MCF 10A (cell line): ENCODE data around the gene NPR3. TPM values are rescaled to one million over a fixed set of nuclear protein-coding genes. Genes with fewer than 3 reads are reported as not detected.

Source experiments
- BruUV-seq: library from RNA; stranded (reverse); fragments of 400-500 nt; replicated peaks from 2 replicates; lab custom pipeline; 2021; lab: Mats Ljungman, UMichigan
- CTCF ChIA-PET: fragments of 300-600 bp; sonication (Branson Sonifier 250); formaldehyde crosslinking; extraction: SDS; loops from one replicate; lab custom pipeline; 2021; ENCODE audit warnings: antibody characterized with exemption, inconsistent platforms; lab: Yijun Ruan, JAX
- POLR2A ChIA-PET: fragments of 300-600, 350-650 bp; sonication (Branson Sonifier 250); formaldehyde crosslinking; extraction: SDS; loops from one replicate; lab custom pipeline; 2020; ENCODE audit warnings: antibody characterized with exemption, inconsistent platforms; lab: Yijun Ruan, JAX
- DNase-seq: peaks from one replicate; pipeline ENCODE4 v3.0.0-alpha.2; 2018; ENCODE audit not compliant: unreplicated experiment
- H3K27ac Mint-ChIP-seq: one replicate; pipeline ENCODE4 v1.8.0; 2022; ENCODE audit warnings: mild to moderate bottlenecking, low read depth, mixed read lengths; ENCODE audit not compliant: unreplicated experiment
- H3K27me3 Mint-ChIP-seq: one replicate; pipeline ENCODE4 v1.8.0; 2022; ENCODE audit warnings: mixed read lengths; ENCODE audit not compliant: insufficient read depth, unreplicated experiment
- H3K36me3 Mint-ChIP-seq: one replicate; pipeline ENCODE4 v1.8.0; 2022; ENCODE audit warnings: mild to moderate bottlenecking, moderate library complexity, mixed read lengths; ENCODE audit not compliant: insufficient read depth, unreplicated experiment
- H3K4me1 Mint-ChIP-seq: one replicate; pipeline ENCODE4 v1.8.0; 2022; ENCODE audit warnings: mixed read lengths; ENCODE audit not compliant: insufficient read depth, unreplicated experiment
- H3K4me3 Mint-ChIP-seq: one replicate; pipeline ENCODE4 v1.8.0; 2022; ENCODE audit warnings: mild to moderate bottlenecking, moderate library complexity, mixed read lengths; ENCODE audit not compliant: unreplicated experiment
- H3K9me3 Mint-ChIP-seq: one replicate; pipeline ENCODE4 v1.8.0; 2022; ENCODE audit warnings: mixed read lengths; ENCODE audit not compliant: unreplicated experiment
- CTCF ChIP-seq: fragments of 200-600 bp; IDR thresholded peaks from one replicate; pipeline ENCODE4 v1.8.0; 2022; ENCODE audit warnings: antibody characterized with exemption, mild to moderate bottlenecking; ENCODE audit not compliant: unreplicated experiment
- intact Hi-C: fragments of 100-400 bp; cut with micrococcal nuclease; formaldehyde crosslinking; loops from 2 replicates; pipeline ENCODE4 v1.14.1; 2022
- total RNA-seq: library from RNA; stranded (reverse); gene quantifications from 2 replicates; pipeline ENCODE4 v1.2.3, GENCODE V29; 2022

The NPR3 gene
- total RNA-seq, 1 experiment from 2014 or later = 0.84 TPM

GRCh38 chr5:32814141-32814540 lies 103.0 kb downstream of the NPR3 start:
- POLR2A ChIA-PET = interaction anchor here (0.6 to 1.1 kb wide), 4 partner anchors 23 to 47 kb away, joined by 3 to 5 read pairs (median 4); no protein-coding TSS in a partner anchor
- CTCF ChIA-PET = interaction anchor here (0.9 kb wide), 1 partner anchor 135 kb away, joined by 3 read pairs; no protein-coding TSS in a partner anchor
- intact Hi-C loops = loop anchor here (1.0 kb wide), 1 partner anchor 8 kb away; no protein-coding TSS in a partner anchor
- Mint-ChIP-seq H3K4me3 (no peak overlapping the region), H3K27me3 (no peaks in the 10 kb centered on the region), H3K4me1 (peaks cover 21% of the 10 kb centered on the region), H3K9me3 (peaks cover 13% of the 10 kb centered on the region), H3K36me3 (no peaks in the 10 kb centered on the region), H3K27ac (no peak overlapping the region)
- TF ChIP-seq CTCF = no peak
- DNase-seq = no peak
- no TSS peak for BruUV-seq

- no peak overlapping the region for H3K27ac Mint-ChIP-seq
- BruUV-seq = no TSS peak
- no peaks in the 10 kb centered on the region for H3K27me3 Mint-ChIP-seq
- peaks cover 21% of the 10 kb centered on the region for H3K4me1 Mint-ChIP-seq
- H3K4me3 Mint-ChIP-seq = no peak overlapping the region
- intact Hi-C loops = loop anchor here (1.0 kb wide), 1 partner anchor 8 kb away; no protein-coding TSS in a partner anchor
- CTCF ChIA-PET = interaction anchor here (0.7 to 0.9 kb wide), 2 partner anchors 135 to 181 kb away, joined by 3 read pairs; no protein-coding TSS in a partner anchor
- peaks cover 13% of the 10 kb centered on the region for H3K9me3 Mint-ChIP-seq
- POLR2A ChIA-PET = interaction anchor here (0.6 to 1.1 kb wide), 4 partner anchors 22 to 48 kb away, joined by 3 to 5 read pairs (median 4); no protein-coding TSS in a partner anchor
- no peak for TF ChIP-seq CTCF
- DNase-seq = peak; percentile 66
- H3K36me3 Mint-ChIP-seq = no peaks in the 10 kb centered on the region
Observed at GRCh38 chr5:32814620-32815019, 103.5 kb downstream of the NPR3 start.

- intact Hi-C loops = no loop called here
- TF ChIP-seq CTCF = no peak
- Mint-ChIP-seq H3K9me3 (no peaks in the 10 kb centered on the region), H3K36me3 (no peaks in the 10 kb centered on the region), H3K4me3 (no peak overlapping the region), H3K27me3 (no peaks in the 10 kb centered on the region), H3K27ac (peak overlapping the region; percentile 67), H3K4me1 (peaks cover 15% of the 10 kb centered on the region)
- DNase-seq = no peak
- ChIA-PET CTCF (interaction anchor here (0.6 kb wide), 1 partner anchor 21 kb away, joined by 3 read pairs; no protein-coding TSS in a partner anchor), POLR2A (interaction anchor here (0.9 kb wide), 1 partner anchor 45 kb away, joined by 3 read pairs; no protein-coding TSS in a partner anchor)
- BruUV-seq = no TSS peak
Observed at GRCh38 chr5:32827981-32828380, 116.9 kb downstream of the NPR3 start.

GRCh38 chr5:32828492-32828891 lies 117.4 kb downstream of the NPR3 start:
- no peak for DNase-seq
- H3K4me1 Mint-ChIP-seq = peaks cover 15% of the 10 kb centered on the region
- intact Hi-C loops = no loop called here
- H3K36me3 Mint-ChIP-seq = no peaks in the 10 kb centered on the region
- CTCF ChIA-PET = interaction anchor here (0.6 kb wide), 1 partner anchor 22 kb away, joined by 3 read pairs; no protein-coding TSS in a partner anchor
- no peak for TF ChIP-seq CTCF
- H3K4me3 Mint-ChIP-seq = no peak overlapping the region
- no TSS peak for BruUV-seq
- H3K27me3 Mint-ChIP-seq = no peaks in the 10 kb centered on the region
- POLR2A ChIA-PET = interaction anchor here (0.9 kb wide), 1 partner anchor 45 kb away, joined by 3 read pairs; no protein-coding TSS in a partner anchor
- no peaks in the 10 kb centered on the region for H3K9me3 Mint-ChIP-seq
- H3K27ac Mint-ChIP-seq = peak overlapping the region; percentile 67
